ENCODE results near the gene ZNF35. TPM values are rescaled to one million over a fixed set of nuclear protein-coding genes. Genes with fewer than 3 reads are reported as not detected.

The ZNF35 gene
- polyA plus RNA-seq, 1 experiment: 8.1 TPM

GRCh38 chr3:44649709-44650108 lies 1.2 kb downstream of the ZNF35 start:
- Histone ChIP-seq H3K9me3 (ENCODE audit: control insufficient read depth, insufficient read depth, low read length) (no peaks in the 10 kb centered on the region; the same call in 1 of the 2 replicates), H3K27ac (ENCODE audit: low read depth, low read length) (no peak overlapping the region), H3K4me3 (ENCODE audit: low read depth, low read length) (peak overlapping the region; percentile 86; the same call in 1 of the 2 replicates), H3K27me3 (ENCODE audit: control insufficient read depth, insufficient read depth, low read length) (no peaks in the 10 kb centered on the region)
- CTCF ChIA-PET: no interaction called here
- POLR2A ChIA-PET: no interaction called here
- TF ChIP-seq CTCF (IDR thresholded peaks at IDR 0.05; ENCODE audit: low read depth, low read length): no peak
- DNase-seq (ENCODE audit: low read depth, low spot score): no peak

- ChIA-PET POLR2A (interaction anchor here (0.7 kb wide), 1 partner anchor 321 kb away, joined by 3 read pairs; no protein-coding TSS in a partner anchor), CTCF (interaction anchor here (0.9 kb wide), 1 partner anchor 122 kb away, joined by 3 read pairs; no protein-coding TSS in a partner anchor)
- H3K27ac ChIP-seq (ENCODE audit: low read depth, low read length): no peak overlapping the region
- peaks cover 15% of the 10 kb centered on the region for H3K9me3 ChIP-seq (ENCODE audit: control insufficient read depth, insufficient read depth, low read length)
- H3K27me3 ChIP-seq (ENCODE audit: control insufficient read depth, insufficient read depth, low read length): no peaks in the 10 kb centered on the region
- TF ChIP-seq CTCF (IDR thresholded peaks at IDR 0.05; ENCODE audit: low read depth, low read length): no peak
- no peak for DNase-seq (ENCODE audit: low read depth, low spot score)
- H3K4me3 ChIP-seq (ENCODE audit: low read depth, low read length): no peak overlapping the region
Measured at GRCh38 chr3:44654039-44654438, 5.5 kb downstream of the ZNF35 start.

- no peak for TF ChIP-seq CTCF (IDR thresholded peaks at IDR 0.05; ENCODE audit: low read depth, low read length)
- H3K27ac ChIP-seq (ENCODE audit: low read depth, low read length): no peak overlapping the region
- POLR2A ChIA-PET: no interaction called here
- CTCF ChIA-PET: interaction anchor here (1.0 kb wide), 1 partner anchor 62 kb away, joined by 3 read pairs; no protein-coding TSS in a partner anchor
- peaks cover 27% of the 10 kb centered on the region for H3K9me3 ChIP-seq (ENCODE audit: control insufficient read depth, insufficient read depth, low read length)
- H3K27me3 ChIP-seq (ENCODE audit: control insufficient read depth, insufficient read depth, low read length): no peaks in the 10 kb centered on the region
- no peak overlapping the region for H3K4me3 ChIP-seq (ENCODE audit: low read depth, low read length)
- DNase-seq (ENCODE audit: low read depth, low spot score): no peak
Measured at GRCh38 chr3:44659015-44659414, 10.5 kb downstream of the ZNF35 start.

- no peak overlapping the region for H3K27ac ChIP-seq (ENCODE audit: low read depth, low read length)
- H3K27me3 ChIP-seq (ENCODE audit: control insufficient read depth, insufficient read depth, low read length): no peaks in the 10 kb centered on the region
- CTCF ChIA-PET: interaction anchor here (1.0 kb wide), 1 partner anchor 62 kb away, joined by 3 read pairs; no protein-coding TSS in a partner anchor
- peaks cover 30% of the 10 kb centered on the region for H3K9me3 ChIP-seq (ENCODE audit: control insufficient read depth, insufficient read depth, low read length)
- POLR2A ChIA-PET: no interaction called here
- no peak for DNase-seq (ENCODE audit: low read depth, low spot score)
- H3K4me3 ChIP-seq (ENCODE audit: low read depth, low read length): no peak overlapping the region
- no peak for TF ChIP-seq CTCF (IDR thresholded peaks at IDR 0.05; ENCODE audit: low read depth, low read length)
Measured at GRCh38 chr3:44659434-44659833, 10.9 kb downstream of the ZNF35 start.

GRCh38 chr3:44661189-44661588 lies 12.7 kb downstream of the ZNF35 start:
- no peak for DNase-seq (ENCODE audit: low read depth, low spot score)
- ChIA-PET CTCF (interaction anchor here (0.6 kb wide), 1 partner anchor 140 kb away, joined by 4 read pairs; no protein-coding TSS in a partner anchor), POLR2A (no interaction called here)
- Histone ChIP-seq H3K4me3 (ENCODE audit: low read depth, low read length) (no peak overlapping the region), H3K27me3 (ENCODE audit: control insufficient read depth, insufficient read depth, low read length) (no peaks in the 10 kb centered on the region), H3K9me3 (ENCODE audit: control insufficient read depth, insufficient read depth, low read length) (peaks cover 31% of the 10 kb centered on the region), H3K27ac (ENCODE audit: low read depth, low read length) (no peak overlapping the region)
- peak; percentile 35; the same call in 1 of the 2 replicates for TF ChIP-seq CTCF (IDR thresholded peaks at IDR 0.05; ENCODE audit: low read depth, low read length)

Data from AG04450 (cell line).